Measurements from ENCODE around the gene TSPAN3.

The TSPAN3 gene

DNA sequence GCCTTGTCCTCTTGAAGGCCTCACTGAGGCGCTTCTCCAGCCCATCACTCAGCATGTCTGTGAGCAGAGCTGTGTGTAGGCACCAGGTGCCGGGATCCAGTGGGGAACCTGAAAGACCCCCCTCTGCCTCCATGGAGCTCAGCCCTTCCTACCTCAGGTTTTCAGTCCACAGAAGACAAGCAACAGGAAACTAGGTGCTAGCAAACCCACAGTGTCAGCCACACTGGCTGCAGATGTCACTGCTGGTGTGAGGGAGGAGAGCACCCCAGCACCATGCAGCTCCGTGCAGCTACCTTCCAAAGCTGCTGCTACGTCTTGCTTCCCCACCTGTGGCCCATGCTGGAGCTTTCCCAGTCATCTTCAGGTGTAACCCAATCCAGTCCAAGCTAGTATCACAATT lies 58.0 kb downstream of the TSPAN3 start:
- H3K4me3 ChIP-seq (ENCODE audit: low read depth, low read length), result no peak overlapping the region

DNA sequence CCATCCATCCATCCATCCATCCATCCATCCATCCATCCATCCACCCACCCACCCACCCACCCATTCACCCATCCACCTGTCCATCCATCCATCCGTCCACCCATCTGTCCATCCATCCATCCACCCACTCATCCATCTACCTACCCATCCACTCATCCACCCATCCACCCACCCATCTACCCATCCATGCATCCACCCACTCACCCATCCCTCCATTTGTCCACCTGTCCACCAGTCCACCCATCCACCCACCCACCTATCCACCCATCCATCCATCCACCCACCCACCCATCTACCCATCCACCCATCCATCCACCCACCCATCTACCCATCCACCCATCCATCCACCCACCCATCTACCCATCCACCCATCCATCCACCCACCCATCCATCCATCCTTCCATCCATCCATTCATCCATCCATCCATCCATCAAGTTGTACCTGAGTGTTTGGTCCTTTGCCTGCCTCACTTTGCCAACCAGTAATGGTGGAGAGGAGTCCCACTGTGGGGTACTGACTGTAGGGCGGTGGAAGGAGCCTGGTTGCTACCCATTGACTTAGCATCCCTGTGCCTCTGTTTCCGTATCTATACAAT lies 58.7 kb downstream of the TSPAN3 start:
- no peak overlapping the region for H3K4me3 ChIP-seq (ENCODE audit: low read depth, low read length)

DNA sequence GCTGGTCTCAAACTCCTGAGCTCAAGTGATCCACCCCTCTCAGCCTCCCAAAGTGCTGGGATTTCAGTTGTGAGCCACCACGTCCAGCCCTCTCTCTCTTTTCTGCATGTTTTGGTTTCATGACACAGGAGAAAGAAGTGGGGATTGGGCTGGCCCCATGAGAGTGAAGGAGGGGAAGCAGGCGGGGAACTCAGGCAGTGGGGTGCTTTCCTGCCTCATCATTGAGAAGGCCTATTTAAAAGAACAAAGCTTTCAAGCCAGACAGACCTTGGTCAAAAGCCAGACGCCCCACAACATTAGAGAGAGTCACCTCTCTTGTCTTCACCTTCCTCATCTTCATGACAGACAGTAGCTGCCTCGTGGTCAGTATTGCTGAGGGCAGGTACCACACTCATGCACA lies 60.1 kb downstream of the TSPAN3 start:
- no peak overlapping the region for H3K4me3 ChIP-seq (ENCODE audit: low read depth, low read length)

DNA sequence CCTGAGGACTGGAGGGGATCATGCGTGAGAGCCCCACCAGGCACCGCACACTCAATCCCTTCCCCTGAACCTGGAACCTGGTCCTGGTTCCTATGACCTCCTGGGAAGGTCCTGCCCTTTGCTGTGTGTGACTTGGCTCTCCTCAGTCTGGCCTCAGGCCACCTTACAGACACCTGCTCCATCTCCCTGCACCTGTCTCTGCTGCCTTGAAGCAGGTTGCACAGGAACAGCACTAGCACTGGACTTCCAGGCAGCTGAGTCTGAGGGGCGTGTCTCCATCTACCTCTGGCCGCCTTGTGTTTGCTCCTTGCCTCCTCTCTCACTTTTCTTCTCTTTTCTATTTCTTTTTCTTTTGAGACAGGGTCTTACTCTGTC lies 60.6 kb downstream of the TSPAN3 start:
- no peak overlapping the region for H3K4me3 ChIP-seq (ENCODE audit: low read depth, low read length)

DNA sequence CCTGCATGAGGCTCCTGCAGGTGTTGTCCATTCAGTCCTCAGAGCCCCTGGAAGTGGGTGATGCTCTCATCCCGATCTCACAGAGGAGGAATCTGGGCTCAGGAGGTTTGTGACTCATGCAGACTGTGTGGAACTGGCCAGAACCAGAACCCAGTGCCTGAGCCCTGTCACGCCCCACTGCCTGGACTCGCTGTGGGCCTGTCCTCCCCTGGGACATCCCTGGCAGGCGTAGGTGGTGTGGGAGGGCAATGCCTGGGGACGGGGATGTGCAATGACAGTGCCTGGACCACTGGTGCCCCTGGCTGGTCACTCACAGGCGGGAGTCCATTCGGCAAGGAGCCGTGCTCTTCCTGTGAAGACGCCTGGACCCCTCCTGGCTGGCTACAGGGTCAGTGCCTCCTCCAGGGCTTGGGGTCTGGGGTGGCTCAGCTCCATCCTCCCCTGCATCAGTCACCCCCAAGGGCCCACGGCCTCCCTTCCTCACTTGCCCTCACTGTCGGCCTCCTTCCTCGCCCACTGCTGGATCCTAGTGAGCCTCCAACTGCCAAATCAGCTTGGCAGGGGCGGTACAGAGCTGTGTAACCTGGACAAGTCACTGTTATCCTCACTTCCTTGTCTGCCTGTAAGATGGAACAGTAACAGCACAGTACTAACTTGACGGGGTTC lies 61.1 kb downstream of the TSPAN3 start:
- H3K4me3 ChIP-seq (ENCODE audit: low read depth, low read length), result no peak overlapping the region

DNA sequence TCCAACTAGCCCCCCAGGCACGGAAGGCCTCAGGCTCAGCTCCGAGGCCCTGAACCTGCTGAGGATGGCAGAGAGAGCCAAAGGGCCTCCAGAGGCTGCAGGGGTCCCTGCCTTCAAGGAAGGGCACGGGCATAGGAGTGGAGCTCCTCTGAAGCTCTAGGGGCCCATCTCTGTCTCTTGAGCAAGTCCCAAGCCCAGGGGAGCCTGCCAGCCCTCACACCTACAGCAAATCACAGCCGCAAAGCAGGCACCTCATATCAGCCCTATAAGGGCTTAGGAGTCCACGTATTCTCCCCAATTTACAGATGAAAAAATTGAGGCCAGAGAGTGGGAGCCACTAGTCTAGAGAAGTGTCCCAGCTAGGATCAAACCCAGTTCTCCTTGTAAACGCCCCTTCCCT lies 61.7 kb downstream of the TSPAN3 start:
- H3K4me3 ChIP-seq (ENCODE audit: low read depth, low read length), result no peak overlapping the region

DNA sequence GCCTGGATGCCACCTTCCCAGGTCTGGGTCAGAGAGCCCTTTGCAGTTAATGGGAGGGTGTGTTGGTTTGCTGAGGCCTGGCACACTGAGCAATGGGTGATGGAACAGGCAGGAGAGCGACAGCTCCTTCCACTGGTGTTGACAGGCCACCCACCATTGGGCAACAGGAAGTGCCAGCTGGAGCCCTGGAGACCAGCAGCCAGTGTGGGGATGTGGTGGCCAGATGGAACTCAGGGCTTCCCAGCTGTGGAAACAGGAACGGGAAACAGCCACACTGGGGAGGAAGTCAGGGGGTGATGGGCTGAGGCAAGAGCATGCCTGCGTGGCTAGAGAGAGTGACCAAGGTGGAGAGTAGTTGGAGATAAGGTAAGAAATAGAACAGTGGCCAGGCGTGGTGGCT lies 66.7 kb downstream of the TSPAN3 start:
- H3K4me3 ChIP-seq (ENCODE audit: low read depth, low read length), result no peak overlapping the region

DNA sequence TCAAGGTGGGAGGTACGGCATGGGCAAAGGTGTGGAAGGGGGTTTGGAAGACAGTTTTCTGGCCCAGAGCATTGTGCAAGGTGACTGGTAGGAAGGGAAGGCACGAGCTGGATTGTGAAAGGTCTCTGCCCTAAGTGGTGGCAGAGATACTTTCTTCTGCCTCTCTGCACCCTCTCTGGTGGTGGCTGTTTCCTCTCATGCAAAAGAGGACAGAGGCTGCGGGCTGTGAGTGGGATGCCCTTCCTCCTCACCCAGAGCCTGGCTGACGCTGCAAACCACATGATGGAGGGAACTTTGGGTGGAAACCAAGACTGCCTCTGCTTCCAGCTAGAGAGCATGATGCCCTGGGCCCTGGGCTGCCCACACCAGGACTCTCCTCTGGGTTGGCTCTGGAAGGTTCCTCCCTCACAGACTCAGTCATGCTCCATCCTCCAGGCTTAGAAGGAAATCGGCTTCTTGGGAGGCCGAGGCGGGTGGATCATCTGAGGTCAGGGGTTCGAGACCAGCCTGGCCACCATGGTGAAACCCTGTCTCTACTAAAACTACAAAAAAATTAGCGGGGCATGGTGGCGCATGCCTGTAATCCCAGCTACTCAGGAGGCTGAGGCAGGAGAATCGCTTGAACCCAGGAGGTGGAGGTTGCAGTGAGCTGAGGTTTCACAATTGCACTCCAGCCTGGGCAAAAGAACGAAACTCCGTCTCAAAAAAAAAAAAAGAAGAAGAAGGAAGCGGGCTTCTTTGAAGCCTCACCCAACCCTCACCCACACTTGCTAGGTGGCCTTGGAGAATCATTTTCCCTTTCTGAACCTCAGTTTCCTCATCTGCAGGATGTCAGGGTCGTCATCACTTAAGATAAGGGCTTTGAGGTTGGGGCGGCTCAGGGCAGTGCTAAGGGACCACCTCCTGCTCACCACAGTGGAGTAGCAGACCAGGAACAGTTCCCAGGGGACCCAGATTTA lies 67.7 kb downstream of the TSPAN3 start:
- H3K4me3 ChIP-seq (ENCODE audit: low read depth, low read length), result no peak overlapping the region

DNA sequence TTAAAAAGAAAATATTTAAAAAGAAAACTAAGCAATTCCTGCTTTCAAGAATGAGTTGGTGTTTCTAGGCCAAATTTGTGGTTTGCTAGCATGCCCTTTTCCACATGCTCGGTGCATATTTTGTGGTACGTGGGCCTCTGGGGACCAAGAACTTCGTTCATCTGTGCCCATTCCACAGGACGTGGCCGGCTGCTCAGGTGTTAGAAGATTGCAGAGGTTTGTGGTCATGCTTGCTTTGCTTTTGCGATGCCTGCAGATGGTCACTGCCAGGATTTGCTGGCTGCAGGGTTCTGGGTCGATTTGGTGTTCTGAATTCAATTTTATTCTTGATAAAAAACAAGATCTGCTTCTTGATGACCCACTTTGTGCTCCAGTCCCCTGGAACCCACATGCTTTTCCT lies 68.5 kb downstream of the TSPAN3 start:
- no peak overlapping the region for H3K4me3 ChIP-seq (ENCODE audit: low read depth, low read length)

DNA sequence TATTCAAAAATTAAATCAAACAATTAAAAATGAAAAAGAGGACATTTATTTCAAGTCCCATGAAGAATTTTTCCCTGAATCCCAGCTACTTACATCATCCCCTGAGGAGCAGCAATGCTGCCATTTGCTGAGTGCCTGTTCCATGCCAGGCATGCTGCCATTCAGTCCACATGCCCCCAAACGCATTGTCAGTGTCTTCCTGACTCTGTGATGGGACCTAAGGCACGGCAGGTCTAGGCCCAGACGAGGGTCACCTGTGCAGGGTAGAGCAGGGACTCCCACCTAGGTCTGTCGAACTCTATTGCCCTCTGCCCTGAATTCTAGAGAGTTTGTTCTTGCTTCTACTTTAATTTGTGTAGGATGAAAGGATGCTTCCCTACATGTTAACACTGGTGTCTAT lies 68.9 kb downstream of the TSPAN3 start:
- no peak overlapping the region for H3K4me3 ChIP-seq (ENCODE audit: low read depth, low read length)

DNA sequence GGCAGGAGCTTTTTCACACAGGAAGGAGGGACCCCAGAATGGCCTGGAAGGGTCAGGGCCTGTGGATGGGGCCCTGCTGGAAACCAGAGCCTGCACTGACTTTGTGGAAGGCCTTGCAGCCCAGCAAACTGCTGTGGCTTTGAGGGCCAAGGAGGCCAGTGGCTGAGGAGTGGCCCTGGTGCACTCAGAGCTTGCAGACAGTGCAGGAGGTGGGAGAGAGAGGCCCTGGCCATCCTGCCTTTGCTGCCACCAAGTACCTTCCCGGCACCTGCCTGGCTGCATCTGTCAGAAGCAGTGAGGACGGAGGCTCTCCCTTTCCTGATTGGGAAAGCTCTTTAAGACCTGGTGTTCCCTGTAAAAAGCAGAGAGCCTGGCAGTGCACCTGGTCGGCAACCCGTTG lies 69.6 kb downstream of the TSPAN3 start:
- H3K4me3 ChIP-seq (ENCODE audit: low read depth, low read length), result no peak overlapping the region

DNA sequence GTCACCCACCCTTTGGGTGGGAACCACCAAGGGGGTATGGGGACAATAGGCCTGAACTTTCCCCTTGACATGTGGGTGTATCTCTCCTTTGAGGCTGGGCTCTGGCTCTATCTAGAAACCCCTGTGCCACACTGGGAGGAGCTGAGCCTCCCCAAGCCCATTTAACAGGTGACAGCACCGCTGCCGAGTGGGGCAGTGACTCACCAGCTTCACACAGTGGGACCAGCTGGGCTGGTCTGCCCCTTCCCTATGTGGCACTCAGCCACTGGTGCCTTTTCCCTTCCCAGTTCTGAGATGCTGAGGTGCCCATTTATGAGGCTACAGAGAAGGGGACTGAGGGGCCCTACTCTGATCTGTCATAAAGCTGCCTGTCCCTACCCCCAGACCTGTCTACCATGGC lies 70.9 kb downstream of the TSPAN3 start:
- H3K4me3 ChIP-seq (ENCODE audit: low read depth, low read length), result no peak overlapping the region

DNA sequence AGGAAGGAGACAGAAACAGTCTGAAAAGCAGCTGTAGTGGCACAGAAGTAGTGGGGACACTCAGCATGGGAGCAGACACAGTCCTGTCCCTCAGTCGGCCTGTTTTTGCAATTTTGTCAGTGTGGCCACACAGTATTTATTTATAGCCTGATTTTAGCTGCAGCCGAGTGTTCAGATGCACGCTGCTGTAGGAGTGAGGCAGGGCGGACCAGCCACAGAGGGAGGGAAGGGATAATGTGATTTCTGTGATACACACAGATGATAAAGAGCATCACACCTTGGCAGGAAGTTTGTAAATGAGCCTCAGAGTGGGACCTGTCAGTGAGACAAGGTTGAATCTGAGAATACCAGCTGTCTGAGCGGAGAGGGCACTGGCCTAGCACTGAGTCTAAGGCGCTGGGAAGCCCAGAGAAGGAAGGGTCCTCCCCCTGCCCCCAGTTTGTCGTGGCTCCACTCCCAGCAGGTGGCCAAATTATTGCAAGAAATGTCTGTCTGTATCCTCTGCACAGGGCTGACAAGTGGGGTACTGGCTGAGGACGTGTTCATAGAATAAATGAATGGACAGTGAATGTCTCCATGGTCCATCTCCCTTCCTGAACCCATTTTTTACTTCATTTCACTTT lies 72.1 kb downstream of the TSPAN3 start:
- no peak overlapping the region for H3K4me3 ChIP-seq (ENCODE audit: low read depth, low read length)

DNA sequence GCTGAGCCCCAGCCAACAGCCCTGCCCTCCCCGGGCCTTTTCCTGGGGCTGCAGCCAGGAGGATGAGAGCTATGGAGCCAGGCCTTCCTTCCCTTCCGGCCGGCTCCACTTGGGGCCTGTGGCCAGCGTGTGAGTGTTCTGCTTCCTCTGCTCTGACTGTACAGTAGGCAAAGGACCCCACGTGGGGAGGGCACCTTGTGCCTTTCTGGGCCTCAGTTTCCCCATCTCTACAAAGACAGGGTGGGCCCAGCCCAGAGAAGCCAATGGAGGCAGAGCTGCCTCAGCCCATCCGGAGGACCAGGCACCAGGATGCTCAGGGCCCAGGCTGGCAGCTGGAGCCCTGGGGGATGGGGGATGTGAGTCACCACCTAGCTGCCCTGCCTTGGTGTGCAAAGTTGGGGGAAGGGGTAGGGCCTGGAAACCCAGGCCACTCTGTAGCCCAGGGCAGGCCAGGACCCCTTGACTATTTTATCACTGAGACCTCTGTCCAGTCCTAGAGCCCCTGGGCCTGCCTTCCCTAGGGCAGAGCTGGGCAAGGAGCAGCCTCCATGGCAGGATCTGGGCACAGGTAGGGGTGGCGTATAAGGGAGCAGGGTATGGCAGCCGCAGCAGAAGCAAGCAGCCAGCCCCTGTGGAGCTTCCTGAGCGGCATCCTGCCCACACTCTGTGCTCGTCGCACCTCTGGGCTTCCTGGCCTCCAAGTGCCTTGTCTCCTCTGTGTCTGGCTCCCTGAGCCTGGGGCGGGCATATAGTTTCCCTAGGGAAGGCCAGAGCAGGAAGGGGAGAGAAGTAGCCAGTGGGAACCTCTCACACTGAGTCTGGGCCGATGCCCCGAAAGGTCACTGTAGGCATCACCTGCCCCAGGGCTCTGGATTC lies 74.1 kb downstream of the TSPAN3 start:
- no peak overlapping the region for H3K4me3 ChIP-seq (ENCODE audit: low read depth, low read length)

DNA sequence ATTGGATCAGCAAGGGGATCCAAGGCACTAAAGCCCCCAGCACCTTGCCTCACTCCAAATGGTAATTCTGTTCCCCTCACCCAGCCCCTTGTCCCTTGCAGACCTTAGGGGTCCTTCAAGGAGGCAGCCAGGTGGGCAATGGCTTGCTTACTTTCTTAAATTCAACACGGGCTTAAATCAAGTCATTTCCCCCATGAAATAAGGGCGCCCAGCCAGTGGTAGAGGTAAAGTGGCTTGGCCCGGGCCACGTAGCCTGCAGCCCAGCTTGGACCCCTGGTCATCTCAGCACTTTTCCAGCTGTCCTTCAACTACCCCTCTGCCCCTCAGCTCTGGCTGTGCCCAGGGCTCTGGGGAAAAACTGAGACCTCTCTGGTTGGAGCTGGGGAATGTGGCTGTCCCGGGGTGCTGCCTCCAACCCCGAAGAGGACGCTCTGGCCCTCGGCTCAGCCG lies 74.8 kb downstream of the TSPAN3 start:
- H3K4me3 ChIP-seq (ENCODE audit: low read depth, low read length), result no peak overlapping the region

DNA sequence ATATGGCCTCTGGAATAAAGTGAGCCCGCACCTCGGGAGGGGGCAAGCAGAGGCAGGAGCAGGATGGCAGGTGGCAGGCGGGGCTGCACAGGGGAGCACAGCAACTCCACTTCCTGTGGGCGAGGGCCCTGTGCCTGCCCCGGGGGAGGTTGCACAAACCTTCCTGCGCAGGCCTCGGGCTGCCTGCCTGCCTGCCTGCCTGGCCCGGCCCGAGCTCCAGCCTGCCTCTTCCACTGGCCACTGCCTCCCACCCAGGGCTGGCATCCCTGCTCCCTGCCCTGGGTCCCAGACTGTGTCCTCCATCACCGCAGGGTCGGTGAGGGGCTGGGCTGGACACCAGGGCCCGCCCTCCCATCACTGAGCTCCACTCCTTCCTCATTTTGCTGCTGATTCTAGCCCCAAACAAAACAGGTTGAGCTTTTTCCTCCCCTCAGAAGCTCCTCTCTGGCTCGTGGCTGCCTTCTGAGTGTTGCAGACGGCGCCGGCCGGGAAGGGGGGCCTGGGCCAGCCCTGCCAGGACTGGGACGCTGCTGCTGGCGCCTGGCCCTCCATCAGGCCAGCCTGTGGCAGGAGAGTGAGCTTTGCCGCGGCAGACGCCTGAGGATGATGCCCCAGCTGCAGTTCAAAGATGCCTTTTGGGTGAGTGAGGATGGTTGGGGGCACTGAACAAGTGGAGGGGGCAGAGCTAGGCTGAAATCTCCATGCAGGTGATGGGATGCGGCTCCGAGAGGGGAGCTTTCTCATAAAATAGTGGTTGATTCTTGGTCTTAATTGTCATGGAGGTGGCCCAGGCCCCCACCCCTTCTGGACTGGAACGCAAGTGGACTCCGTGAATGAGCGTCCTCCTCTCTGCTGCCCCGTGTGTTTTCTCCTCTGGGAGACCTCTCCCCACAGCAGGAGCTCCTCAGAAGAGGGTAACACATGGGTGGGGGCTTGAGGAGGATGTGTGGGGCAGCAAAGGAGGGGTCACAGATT lies 75.7 kb downstream of the TSPAN3 start, which contains the start of gene PSTPIP1:
Gene PSTPIP1, plus strand, starts transcription at position 156 of the 975 bp plus-strand sequence. Its CDS starts 448 bp downstream, at position 604.
- H3K4me3 ChIP-seq (ENCODE audit: low read depth, low read length), result no peak within 1 kb of the TSS

DNA sequence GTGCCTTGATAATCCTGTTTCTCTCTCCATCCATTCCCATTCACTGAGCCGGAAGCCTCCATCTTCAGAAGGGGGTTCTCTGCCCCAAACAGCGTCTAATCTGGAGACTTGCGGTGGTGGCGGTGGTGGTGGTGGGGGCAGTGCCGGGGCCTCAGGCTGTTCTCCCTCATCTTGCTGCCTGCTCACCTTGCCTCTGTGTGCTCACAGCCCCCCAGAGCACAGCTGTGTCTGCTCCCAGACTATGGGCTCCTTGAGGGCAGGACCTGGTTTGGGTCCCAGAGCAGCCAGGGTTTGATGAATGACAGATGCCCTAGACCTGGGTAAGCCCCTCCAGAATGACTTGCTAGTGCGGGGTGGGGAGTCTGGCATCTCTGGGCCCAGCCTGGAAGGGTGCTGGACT lies 76.4 kb downstream of the TSPAN3 start:
- H3K4me3 ChIP-seq (ENCODE audit: low read depth, low read length), result no peak overlapping the region

DNA sequence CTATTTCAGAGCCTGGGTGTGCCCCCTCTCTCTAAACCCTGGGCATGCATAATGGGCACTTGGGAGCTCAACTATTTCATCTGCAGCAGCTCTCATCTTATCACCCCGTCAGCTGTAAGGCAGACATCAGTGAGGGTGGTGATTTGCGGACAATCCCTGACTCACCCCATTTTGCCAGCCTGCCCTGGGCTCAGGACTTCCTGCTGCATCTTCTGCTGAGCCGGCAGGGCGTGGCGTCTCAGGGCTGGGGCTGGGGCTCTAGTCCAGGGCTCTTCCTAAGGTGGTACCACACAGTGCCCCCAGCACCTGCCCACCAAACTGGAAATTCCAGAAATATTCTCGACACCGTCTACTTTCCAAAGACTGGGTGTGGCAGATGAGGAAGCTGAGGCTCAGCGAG lies 76.9 kb downstream of the TSPAN3 start:
- no peak overlapping the region for H3K4me3 ChIP-seq (ENCODE audit: low read depth, low read length)

DNA sequence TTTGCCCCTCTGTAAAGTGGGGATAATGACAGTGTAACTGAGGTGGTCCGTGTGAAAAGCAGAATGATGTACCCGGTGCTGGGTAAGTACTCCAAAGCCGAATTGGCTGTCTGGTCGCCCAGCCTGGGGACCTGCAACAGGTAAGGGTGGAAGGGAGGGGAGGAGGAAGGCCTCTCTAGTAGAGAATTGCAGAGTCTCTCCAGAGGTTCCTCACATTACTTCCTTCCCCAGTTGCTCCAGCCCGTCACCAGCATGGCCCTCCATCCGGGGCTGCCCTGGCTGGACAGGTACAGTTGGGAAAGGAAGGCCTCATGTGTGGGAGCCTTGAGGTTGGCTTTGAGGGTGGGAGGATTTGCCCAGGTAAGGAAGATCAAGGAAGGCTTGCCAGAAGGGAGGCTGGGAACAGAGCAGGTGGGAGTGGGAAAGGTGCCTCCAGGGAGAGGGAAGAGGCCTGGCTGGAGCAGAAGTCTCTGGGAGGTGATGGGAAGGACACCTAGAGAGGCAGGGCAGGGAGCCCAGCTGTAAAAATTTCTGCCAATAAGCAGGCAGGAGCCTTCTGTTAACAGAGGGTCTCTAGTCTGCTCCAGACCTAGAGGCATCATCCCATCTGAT lies 77.7 kb downstream of the TSPAN3 start:
- H3K4me3 ChIP-seq (ENCODE audit: low read depth, low read length), result no peak overlapping the region

All from iPS-11a (cell line).